HEK293T (cell line): ENCODE data around the gene ARAF.

ENCODE experiments used
- ARNT ChIP-seq: fragments of 450-650 bp; IDR thresholded peaks from 2 replicates; pipeline ENCODE4 v1.6.1; 2017; ENCODE audit warnings: mild to moderate bottlenecking
- BHLHE40 ChIP-seq: fragments of 450-650 bp; IDR thresholded peaks from 2 replicates; pipeline ENCODE4 v1.6.1; 2016; ENCODE audit warnings: mild to moderate bottlenecking, moderate library complexity, borderline replicate concordance
- FOXA1 ChIP-seq: fragments of 450-650 bp; IDR thresholded peaks from 2 replicates; pipeline ENCODE4 v1.6.1; 2016; ENCODE audit warnings: mild to moderate bottlenecking
- FOXK2 ChIP-seq: fragments of 450-650 bp; IDR thresholded peaks from 2 replicates; pipeline ENCODE4 v1.6.1; 2016; ENCODE audit warnings: mild to moderate bottlenecking
- FOXM1 ChIP-seq: fragments of 450-650 bp; IDR thresholded peaks from 2 replicates; pipeline ENCODE4 v1.6.1; 2017; ENCODE audit warnings: mild to moderate bottlenecking, borderline replicate concordance
- L3MBTL2 ChIP-seq: fragments of 450-650 bp; conservative IDR thresholded peaks from 2 replicates; pipeline ENCODE4 v1.6.1; 2016; ENCODE audit warnings: mild to moderate bottlenecking
- NFRKB ChIP-seq: fragments of 450-650 bp; IDR thresholded peaks from 2 replicates; pipeline ENCODE4 v1.6.1; 2016; ENCODE audit warnings: mild to moderate bottlenecking, moderate library complexity
- SP1 ChIP-seq: fragments of 450-650 bp; IDR thresholded peaks from 2 replicates; pipeline ENCODE4 v1.6.1; 2017
- SUZ12 ChIP-seq: fragments of 450-650 bp; IDR thresholded peaks from 2 replicates; pipeline ENCODE4 v1.6.1; 2016; ENCODE audit warnings: mild to moderate bottlenecking
- TARDBP ChIP-seq: fragments of 450-650 bp; IDR thresholded peaks from 2 replicates; pipeline ENCODE4 v1.6.1; 2016
- TF ChIP-seq, protein P1 (sequence below): fragments of 450-650 bp; IDR thresholded peaks from 2 replicates; pipeline ENCODE4 v1.6.1; 2016

DNA sequence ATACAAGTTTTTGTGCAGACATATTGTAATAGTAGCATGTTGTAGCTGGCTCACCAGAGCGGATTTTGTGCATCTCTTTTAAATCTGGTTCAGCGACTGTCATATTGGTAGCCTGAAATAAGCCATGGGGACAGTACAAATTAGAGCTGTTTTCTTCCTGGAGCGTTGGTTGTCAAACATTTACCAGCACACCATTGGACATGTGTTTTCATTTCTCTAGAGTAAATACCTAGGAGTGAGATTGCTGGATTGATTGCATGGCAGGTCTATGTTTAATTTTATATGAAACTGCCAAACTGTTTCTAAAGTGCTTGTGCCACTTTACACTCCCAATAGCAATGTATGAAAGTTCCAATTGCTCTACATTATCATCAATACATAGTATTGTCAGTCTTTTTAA lies 2.6 kb upstream of the ARAF start:
- TF ChIP-seq BHLHE40 (no peak), NFRKB (no peak), FOXM1 (no peak), ARNT (no peak), TARDBP (no peak), FOXK2 (no peak), L3MBTL2 (no peak), SUZ12 (no peak), SP1 (no peak), FOXA1 (no peak)
- TF ChIP-seq, protein P1, sequence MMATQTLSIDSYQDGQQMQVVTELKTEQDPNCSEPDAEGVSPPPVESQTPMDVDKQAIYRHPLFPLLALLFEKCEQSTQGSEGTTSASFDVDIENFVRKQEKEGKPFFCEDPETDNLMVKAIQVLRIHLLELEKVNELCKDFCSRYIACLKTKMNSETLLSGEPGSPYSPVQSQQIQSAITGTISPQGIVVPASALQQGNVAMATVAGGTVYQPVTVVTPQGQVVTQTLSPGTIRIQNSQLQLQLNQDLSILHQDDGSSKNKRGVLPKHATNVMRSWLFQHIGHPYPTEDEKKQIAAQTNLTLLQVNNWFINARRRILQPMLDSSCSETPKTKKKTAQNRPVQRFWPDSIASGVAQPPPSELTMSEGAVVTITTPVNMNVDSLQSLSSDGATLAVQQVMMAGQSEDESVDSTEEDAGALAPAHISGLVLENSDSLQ = no peak
